ENCODE measurements around the gene PLEKHM3.
"Not testable (repeated sequence)": the region's sequence is repeated elsewhere in the genome, so short reads cannot be mapped to it uniquely, and the experiment has no call there.

PLEKHM3 gene

DNA sequence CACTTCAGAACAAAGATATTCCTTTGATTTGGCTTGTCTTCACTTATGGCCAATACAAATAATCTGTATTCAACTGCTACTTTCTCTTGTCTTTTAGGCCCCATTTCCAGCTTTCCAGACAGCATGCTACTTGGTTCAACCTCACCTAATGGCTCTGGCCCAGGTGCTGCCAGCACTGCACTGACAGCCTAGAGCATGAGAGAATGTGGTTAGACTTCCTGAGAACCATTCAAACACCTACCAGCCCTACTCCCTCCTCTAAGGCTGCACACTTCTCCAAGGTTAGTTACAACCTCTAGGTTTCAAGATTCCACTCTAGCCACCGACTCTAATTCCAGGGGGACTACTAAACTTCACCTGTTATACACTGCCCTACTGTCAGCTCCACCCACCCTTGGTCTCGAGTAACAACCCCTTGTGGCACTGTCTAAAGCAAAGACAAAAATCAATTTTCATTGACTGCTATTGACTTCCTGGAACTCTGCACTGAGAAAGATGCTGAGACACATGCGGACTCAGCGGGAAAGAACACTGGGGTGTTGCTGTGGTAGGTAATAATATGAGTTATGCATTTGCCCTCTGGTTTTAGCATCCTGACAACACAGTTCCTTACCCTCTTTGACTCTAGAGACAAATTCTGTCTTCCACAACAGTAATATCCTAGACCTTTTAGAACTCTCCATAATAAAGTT is 38.2 kb downstream of the PLEKHM3 start:
- no peak for DNase-seq

DNA sequence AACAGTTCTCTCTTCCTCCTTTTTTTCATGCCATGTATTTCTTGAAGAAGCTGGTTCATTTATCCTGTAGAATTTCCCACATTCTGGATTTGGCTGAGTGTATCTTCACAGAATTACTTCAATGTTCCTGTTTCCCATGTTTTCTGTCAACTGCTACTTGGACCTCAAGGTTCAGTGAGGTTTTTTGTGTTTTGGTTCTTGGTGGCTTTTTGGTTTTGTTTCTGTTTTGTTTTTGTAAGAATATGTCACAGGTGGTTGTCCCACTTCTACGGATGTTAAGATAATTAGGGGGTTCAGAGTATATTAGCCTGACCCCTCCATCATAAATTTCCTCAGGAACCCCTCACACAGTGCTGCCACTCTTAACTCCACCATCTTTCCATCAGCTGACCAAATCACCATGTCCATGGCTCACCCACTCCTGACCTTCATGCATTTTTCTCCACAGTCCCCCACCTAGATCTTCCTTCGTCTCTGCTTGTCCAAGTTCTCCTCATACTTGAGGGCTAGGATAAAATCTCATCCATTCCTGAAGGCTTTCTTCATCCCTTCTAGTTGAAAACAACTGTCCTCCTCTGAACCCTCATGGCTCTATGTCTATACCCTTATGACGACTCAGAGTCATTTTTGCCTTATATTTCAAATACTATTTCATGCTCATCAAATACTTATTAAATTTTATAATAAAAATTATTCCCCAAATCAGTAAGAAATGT is 40.4 kb downstream of the PLEKHM3 start:
- no peak for DNase-seq

DNA sequence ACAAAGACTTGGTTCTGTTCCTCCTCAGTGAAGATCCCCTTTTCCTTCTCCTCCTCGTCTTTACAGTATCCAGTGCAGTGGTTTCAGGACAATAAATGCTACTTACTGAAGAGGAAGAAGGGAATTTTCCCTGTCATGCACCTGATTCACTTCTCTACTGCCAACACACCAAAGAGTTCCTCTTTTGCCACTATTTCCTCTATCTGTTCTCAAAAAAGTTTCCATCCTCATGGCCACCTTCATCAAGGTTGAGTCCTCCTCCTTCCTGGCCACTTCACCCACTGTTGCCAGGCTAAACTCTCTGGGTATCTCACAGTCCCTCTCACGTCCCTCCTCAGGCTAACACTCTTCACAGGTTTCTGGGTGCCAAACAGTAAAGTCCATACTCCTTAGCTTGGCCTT is 41.7 kb downstream of the PLEKHM3 start:
- no peak for DNase-seq

DNA sequence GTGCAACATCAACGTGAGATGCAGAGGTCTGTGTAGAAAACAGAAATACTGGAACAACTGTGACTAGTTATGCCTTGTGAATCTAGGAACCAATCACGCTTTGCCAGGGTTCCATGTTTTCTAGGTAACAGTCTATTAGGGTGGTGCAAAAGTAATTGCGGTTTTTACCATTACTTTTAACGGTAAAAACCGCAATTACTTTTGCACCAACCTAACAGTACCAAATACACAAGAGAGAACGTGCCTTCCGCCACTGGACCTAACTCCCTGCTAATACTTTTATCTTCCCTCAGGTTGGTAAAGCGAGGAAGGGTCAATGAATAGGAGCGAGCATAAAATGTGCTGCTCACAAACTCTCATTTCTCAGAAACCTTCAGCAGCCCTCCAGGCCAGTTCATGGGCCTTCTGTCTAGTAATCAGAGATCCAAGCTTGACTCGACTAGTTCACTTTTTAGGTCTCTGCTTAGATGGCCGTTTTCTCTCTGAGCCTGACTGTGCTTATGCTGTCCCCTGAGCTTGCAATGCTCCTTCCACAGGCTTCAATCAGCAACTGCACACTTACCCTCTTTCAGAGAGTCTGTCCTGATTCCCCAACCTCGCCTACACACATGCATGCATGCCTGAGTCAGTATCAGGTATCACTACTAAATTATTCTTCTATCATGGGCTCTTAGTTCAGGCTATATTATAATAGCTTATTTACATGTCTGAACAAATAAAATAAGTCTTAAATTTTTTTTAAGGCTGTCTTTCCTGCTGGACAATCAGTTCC is 47.0 kb downstream of the PLEKHM3 start:
- DNase-seq: no peak

DNA sequence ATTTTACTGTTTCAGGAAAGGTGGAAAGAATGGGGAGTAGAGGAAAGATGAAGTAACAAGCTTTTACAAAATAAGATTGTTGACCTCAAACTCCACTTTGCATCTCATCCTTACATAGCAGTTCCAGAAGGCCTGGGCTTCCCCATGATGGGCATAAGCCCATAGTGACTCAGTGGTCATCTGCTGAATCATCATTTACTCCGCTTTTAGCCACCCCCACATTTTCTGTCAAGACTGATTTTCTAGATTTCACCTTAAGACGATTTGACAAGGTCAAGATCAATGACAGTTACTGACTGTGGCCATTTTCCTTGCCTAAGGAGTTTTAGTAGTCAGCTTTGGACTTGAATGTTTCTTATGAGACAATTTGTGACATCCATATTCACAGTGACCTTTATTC is 49.4 kb downstream of the PLEKHM3 start:
- no peak for DNase-seq

DNA sequence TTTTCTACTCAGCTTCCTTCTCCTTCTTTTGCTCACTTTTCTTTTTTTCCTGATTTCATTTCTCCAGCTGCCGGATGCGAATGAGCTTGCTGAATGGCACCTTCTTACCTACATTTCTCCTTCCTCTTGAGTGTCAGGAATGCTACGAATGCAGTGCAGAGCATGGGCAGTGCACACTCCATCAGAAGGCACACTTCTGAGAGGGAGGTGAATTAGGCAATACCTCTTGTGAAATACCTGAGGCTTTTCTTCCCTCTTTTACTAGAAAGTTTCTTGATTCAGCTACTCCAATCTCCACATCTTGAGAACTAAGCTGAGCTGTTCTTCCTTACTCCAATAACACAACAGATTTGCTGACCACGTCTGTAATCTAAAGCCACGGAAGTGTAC is 51.1 kb downstream of the PLEKHM3 start:
- DNase-seq: no peak

DNA sequence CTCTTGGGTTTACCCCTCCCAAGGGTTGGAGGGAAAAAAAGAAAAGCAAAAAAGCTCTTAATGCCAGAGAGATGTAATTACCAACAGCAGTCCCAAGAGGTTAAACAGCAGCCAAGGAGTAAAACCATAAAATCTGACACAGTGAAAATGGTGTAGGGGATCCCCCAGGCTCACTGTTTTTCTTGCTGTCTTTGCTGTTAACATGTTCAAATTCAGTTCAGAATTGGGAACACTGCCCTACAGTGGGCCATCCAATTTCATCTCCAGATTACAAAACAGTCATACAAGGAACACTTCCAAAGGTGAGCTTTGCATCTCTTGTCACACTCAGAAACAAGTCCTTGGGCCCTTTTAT is 54.5 kb downstream of the PLEKHM3 start:
- DNase-seq: no peak

DNA sequence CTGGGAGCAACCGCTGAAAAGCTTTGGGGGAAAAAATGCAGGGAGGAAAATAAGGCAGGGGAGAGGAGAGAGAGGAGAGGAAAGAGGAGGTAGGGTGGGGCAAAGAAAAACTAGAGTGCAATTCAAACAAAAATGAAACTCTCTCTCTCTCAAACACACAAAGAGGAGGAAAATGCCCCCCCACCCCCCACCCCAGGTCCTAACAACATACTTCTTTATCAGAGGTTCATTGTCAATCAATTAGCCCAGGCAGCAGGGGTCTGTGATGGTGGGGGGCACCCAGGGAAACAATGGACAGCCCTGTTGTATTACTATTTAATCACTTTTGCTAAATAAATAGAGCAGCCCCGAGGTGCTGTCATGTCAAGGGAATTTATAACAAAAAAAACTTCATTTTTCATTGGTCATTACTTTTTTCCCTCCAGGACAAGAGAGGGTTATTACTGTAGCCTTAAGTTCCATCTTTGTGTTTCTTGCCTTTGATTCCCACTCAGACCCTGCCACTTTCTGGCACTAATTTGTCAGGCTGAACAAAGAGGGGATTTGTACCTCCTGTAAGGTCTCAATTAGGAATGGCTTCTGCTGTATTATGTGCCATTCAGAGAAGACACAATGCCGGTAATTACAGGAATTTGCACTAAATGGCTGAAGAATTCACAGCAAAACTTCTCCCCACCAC is 55.0 kb downstream of the PLEKHM3 start:
- no peak for DNase-seq

DNA sequence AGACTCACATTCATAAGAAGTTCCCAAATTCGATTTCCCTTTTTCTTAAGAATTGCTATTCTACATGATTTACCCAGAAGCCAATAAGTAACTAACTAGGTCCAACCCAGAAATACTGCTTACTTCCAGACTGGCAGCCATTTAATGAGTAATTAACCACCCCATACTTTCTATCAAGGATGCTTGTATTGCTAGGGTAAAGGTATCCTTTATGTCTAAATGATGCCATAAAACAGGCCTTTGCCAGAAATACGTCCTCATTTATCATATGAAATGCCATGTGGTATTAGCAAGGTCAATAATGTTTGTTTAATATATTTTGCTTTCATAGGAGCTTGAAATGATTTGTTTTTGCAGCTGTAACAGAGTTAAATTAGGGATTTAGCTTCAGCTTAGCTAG is 56.1 kb downstream of the PLEKHM3 start:
- DNase-seq: no peak

DNA sequence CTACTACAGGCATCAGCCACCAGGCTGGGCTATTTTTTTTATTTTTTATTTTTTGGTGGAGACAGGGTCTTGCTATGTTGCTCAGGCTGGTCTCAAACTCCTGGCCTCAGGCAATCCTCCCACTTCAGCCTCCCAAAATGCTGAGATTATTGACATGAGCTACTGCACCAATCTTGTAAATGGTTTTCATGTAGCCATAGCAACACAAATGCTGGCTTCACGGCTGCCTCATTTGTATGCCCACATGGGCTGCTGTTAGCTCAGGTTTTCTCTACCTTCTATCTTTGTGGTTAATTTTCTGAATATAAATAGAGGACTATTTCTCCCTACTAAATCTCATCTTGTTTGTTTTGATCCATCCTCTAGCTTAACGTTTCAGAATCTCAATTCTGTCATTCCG is 58.2 kb downstream of the PLEKHM3 start:
- no peak for DNase-seq

DNA sequence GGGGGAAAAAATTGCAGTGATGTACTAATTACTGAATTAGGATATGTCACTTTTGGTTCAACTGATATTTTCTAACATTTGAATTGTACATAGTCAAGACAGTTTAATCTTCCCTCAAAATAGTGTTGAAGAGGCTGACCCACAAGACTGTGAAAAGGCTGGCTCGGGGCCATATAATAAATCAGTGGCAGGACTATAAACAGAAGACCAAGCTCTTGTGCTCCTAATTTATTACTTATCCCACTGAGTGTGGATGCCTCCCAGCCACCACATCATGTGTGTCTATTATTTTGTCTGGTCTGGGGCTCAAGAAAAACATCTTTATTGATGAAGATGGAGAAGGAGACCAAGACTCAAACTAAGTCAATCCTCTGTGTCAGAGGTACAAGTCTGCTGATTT is 64.4 kb downstream of the PLEKHM3 start:
- no peak for DNase-seq

DNA sequence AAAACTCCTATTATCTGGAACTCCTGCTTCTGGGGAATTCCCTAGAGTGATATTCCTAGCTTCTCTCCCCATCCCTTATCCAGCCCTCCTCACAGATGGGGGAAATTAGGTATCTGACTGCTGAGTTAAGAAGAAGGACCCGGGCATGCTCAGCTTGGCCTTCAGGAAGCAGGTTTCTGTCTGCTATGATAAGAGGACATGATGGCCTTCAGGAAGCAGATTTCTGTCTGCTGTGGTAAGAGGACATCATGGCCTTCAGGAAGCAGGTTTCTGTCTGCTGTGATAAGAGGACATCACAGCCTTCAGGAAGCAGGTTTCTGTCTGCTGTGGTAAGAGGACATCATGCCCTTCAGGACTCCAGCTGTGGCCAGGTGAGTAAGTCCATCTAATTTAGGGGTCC is 65.2 kb downstream of the PLEKHM3 start:
- DNase-seq: no peak

DNA sequence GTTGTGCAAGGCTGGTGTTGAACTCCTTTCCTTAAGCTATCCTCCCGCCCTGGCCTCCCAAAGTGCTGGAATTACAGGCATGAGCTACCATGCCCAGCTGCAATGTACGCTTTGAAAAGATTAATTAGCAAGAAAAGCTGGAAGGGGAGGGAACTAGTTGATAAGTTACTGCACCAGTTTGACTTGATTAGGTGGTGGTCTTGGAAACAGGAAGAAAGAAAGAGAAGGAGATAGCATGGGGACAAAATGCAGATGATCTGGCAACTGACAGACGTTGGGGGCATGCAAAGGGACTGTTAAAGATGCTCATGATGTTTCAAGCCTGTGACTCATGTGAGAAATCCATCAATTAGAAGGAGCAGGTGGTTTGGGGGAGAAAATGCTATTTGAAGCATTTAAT is 68.6 kb downstream of the PLEKHM3 start:
- no peak for DNase-seq

DNA sequence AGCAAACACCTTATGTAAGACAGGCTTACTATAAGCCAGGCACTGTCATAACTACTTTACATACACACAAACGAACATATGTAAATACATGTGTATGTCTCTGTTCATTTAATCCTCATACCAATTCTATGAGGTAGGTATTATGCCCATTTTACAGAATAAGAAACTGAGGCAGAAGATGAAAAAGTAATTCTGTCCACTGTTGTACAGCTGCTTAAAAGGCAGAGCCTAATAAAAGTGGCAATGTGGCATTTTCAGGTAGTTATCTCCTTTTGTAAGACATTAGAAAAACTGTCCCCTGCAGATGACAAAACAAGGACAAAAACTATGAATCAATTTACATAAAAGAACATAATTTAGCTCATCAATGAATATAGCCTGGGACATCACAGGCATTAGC is 69.9 kb downstream of the PLEKHM3 start:
- DNase-seq: no peak

DNA sequence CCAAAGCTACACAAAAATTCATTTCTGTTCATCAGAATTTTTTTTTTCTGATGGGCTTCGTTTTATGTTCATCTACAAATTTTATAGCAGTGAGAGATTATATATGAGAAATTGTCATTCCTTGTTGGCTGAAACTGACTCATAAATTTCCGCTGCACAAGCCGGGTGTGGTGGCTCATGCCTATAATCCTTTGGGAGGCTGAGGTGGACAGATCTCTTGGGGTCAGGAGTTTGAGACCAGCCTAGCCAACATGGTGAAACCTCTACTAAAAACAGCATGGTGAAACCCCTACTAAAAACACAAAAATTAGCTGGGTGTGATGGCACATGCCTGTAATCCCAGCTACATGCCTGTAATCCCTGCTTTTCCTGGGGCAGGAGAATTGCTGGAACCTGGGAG is 72.0 kb downstream of the PLEKHM3 start:
- DNase-seq: no peak

DNA sequence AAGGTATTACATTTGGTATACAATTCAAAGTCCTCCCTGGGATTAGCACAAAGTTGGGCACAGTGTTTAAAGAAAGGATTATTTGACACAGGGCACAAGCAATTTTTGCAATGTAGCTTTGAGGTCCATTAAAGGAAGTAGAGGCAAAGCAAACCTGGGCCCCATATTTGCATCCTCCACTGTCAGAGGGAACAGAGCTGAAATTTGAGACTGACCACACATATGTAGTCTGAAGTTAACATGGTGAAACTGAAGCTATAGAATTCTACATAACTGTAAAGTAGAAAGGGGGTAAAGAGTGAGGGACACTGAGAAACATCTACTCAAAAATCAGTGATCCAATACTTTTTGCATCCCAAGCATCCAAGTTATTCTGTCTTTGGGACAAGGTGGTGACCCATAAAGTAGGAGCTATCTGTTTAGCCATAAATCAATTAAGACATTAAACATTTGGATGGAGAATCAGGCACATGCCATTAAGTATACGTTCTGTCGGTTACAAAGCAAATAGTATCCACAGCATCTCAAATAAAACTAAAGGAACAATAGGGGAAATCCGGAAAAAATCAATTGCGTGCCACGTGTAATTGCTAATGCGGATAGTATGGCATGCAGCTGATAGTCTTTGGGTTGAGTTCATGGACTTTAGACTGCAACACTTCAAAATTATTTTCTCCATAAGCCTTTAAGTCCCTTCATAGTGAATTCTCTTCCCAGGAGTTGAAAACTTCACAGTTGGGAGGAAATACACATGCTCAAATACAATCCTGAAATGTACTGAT is 72.6 kb downstream of the PLEKHM3 start:
- no peak for DNase-seq

DNA sequence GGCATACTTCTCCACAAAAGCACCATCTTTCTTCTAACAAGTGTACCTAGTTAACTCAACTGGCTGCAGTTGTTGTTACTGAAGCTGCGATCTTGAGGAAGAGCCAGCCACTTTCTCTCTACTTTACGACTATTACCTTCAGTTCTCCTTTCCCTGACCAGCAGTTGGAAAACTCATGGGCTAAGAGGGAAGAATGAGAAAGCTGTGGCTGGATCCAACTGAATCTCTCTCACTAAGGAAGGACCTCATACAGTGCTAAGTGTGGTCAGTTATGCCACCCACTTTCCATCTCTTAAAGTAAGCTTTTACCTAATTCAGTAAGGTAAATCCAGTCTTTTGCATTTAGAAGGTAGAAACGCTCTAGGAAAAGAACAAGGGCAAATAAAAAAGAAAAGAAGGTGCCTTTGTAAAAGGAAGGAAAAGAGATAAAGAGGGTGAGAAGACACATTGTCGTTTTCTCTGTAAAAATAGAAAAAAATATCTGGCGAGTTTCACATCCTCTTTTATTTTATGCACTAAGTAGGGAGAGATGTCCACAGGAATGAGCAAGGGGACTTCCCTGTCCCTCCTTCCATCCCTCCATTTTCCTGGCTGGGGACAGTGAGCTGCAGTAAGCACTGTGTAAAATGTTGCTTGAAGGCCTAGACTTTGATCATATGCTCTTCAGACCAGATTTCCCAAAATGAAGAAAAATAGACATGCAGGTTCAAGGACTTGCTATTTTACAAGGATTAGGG is 73.4 kb downstream of the PLEKHM3 start:
- no peak for DNase-seq

DNA sequence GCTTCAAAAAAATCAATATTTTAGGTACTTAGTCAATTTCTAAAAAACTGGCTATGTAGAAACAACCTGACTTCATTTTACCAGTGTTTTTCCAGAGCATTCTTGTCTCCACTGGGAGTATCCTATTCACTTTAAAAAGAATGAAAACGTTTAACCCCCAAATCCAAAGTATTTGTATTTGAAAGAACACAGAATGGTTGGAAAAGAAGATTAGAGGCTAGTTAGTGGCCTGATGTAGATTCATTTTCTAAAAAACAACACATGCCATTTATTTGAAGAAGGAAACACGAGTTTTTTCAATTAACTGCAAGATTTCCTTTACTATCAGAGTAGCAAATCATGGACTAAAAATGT is 74.6 kb downstream of the PLEKHM3 start:
- DNase-seq: no peak

DNA sequence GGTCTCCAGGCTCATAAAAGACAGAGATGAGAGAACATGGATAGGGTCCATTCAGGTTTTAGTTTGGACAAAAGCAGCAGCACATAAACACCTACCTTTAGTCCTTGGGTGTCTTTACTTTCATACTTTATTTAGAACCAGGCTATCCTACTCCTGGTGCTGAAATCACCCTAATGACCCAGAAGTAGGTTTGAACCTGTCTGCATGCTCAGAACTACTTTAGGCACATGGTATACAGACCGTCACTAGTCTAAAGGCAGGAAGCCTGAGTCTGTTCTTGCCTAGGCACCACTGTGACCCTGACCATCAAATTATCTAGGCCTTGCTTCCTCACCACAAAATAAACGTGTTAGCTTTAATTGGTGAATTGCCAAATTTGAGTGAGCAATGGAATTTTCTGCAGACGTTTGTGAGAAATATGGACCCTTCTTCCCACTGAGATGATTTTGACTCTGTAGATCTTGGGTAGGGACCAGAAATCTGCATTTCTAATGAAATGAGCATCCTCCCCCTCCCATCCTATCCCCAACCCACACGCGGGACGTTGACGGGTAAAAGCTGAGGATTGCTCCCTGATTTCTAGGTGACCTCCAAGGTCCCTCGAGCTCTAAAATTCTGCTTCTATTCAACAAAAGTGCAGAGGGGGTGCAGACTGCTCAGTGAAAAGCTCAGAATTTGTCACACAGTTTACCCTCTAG is 75.1 kb downstream of the PLEKHM3 start:
- DNase-seq: no peak

DNA sequence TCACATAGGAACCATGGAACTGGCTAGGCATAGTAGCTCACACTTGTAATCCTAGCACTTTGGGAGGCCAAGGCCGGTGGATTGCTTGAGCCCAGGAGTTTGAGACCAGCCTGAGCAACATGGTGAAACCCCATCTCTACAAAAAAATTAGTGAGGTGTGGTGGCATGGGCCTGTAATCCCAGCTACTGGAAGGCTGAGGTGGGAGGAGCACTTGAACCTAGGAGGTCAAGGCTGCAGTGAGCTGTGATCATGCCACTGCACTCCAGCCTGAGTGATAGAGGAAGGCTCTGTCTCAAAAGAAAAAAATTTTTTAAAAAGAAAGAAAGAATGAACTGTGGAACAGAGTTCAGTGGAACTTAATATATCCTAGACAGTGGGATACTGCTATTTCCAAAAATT is 76.1 kb downstream of the PLEKHM3 start:
- not testable (repeated sequence) for DNase-seq

DNA sequence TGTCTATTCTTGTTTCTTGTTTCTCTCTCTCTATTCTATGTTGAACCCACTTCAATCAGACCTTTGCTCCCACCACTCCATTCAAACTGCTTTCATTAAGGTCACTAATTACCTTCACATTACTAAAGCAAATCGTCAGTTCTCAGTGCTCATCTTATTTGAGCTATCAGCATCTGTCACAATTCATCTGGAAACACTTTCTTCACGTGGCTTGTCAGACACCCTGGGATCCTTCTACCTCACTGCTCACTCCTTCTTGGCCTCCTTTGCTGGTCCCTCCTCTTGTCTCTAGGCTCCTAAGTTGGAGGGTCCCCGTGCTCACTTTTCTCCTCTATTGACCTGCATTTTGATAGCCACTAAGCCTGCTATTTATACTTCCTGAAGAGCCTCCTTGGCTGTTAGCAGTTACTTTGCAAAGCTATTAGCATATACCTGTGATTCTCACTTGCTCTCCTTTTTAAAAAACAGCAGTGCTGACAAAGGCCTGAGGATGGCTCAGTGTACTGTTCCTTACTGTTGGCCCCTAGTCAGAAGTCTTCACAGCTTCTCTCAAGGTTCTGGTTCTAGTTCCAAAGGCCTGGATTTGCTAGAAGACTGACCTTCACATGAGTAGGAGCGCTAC is 80.2 kb downstream of the PLEKHM3 start:
- no peak for DNase-seq
